HFFc6 (cell line): ENCODE measurements around the gene TMEM200B. TPM values are rescaled to one million over a fixed set of nuclear protein-coding genes. Genes with fewer than 3 reads are reported as not detected.

ENCODE experiments used
- DNase-seq: peaks from one replicate; pipeline ENCODE4 v3.0.0-alpha.2; 2018
- H3K27ac Mint-ChIP-seq: 2 replicates; pipeline ENCODE4 v1.8.0; 2020; ENCODE audit warnings: mild to moderate bottlenecking, mixed read lengths
- H3K27me3 Mint-ChIP-seq: 2 replicates; pipeline ENCODE4 v1.8.0; 2021; ENCODE audit warnings: mild to moderate bottlenecking, moderate library complexity, mixed read lengths; ENCODE audit not compliant: insufficient read depth
- H3K36me3 Mint-ChIP-seq: 2 replicates; pipeline ENCODE4 v1.8.0; 2021; ENCODE audit warnings: low read depth, mixed read lengths
- H3K4me1 Mint-ChIP-seq: 2 replicates; pipeline ENCODE4 v1.8.0; 2020; ENCODE audit warnings: low read depth, mixed read lengths
- H3K4me3 Mint-ChIP-seq: 2 replicates; pipeline ENCODE4 v1.8.0; 2020; ENCODE audit warnings: mild to moderate bottlenecking, moderate library complexity, mixed read lengths
- H3K9me3 Mint-ChIP-seq: 2 replicates; pipeline ENCODE4 v1.8.0; 2020; ENCODE audit warnings: mild to moderate bottlenecking, mixed read lengths
- CTCF ChIP-seq: fragments of 200-600 bp; sonication (generic); IDR thresholded peaks from 2 replicates; pipeline ENCODE4 v1.5.0; 2021; ENCODE audit warnings: antibody characterized with exemption, mild to moderate bottlenecking
- total RNA-seq, 6 experiments: library from RNA; stranded (reverse); fragmentation: NEBNext Ultra II Directional; extraction: Animal tissue kit (Norgen Biotek cat#: 25700); gene quantifications; 2 replicates in 1 of 6; 3 replicates in 5 of 6; pipeline ENCODE4 v1.2.3, GENCODE V29; 2021

TMEM200B gene
- total RNA-seq, 6 experiments from 2014 or later: 12.7 to 15.4 (median 13.6) TPM

GRCh38 chr1:29148656-29149491 is 25.2 kb upstream of the TMEM200B start:
- no peaks in the 10 kb centered on the region; the same call in 1 of the 2 replicates for H3K27me3 Mint-ChIP-seq
- no peak for DNase-seq
- peaks cover 40% of the 10 kb centered on the region for H3K4me1 Mint-ChIP-seq
- peak overlapping the region; percentile 39 for H3K4me3 Mint-ChIP-seq
- H3K27ac Mint-ChIP-seq: peak overlapping the region; percentile 99
- H3K9me3 Mint-ChIP-seq: no peaks in the 10 kb centered on the region
- TF ChIP-seq CTCF: no peak
- H3K36me3 Mint-ChIP-seq: peaks cover 76% of the 10 kb centered on the region

GRCh38 chr1:29145739-29146437 is 22.2 kb upstream of the TMEM200B start:
- peak; percentile 96 for DNase-seq
- peak overlapping the region; percentile 99 for H3K27ac Mint-ChIP-seq
- H3K27me3 Mint-ChIP-seq: no peaks in the 10 kb centered on the region; the same call in 1 of the 2 replicates
- no peak for TF ChIP-seq CTCF
- peak overlapping the region; percentile 77 for H3K4me3 Mint-ChIP-seq
- H3K36me3 Mint-ChIP-seq: peaks cover 67% of the 10 kb centered on the region
- H3K4me1 Mint-ChIP-seq: peaks cover 40% of the 10 kb centered on the region
- H3K9me3 Mint-ChIP-seq: no peaks in the 10 kb centered on the region

GRCh38 chr1:29144178-29144577 is 20.5 kb upstream of the TMEM200B start:
- no peak overlapping the region for H3K4me3 Mint-ChIP-seq
- peaks cover 40% of the 10 kb centered on the region for H3K4me1 Mint-ChIP-seq
- H3K9me3 Mint-ChIP-seq: no peaks in the 10 kb centered on the region
- peaks cover 49% of the 10 kb centered on the region for H3K36me3 Mint-ChIP-seq
- H3K27ac Mint-ChIP-seq: no peak overlapping the region; the same call in 1 of the 2 replicates
- H3K27me3 Mint-ChIP-seq: no peaks in the 10 kb centered on the region; the same call in 1 of the 2 replicates
- no peak for DNase-seq
- TF ChIP-seq CTCF: no peak

GRCh38 chr1:29142714-29143113 is 19.0 kb upstream of the TMEM200B start:
- Mint-ChIP-seq H3K27ac (peak overlapping the region; percentile 3; the same call in 1 of the 2 replicates), H3K27me3 (no peaks in the 10 kb centered on the region; the same call in 1 of the 2 replicates), H3K9me3 (no peaks in the 10 kb centered on the region), H3K36me3 (peaks cover 35% of the 10 kb centered on the region), H3K4me1 (peaks cover 25% of the 10 kb centered on the region), H3K4me3 (no peak overlapping the region; the same call in 1 of the 2 replicates)
- TF ChIP-seq CTCF: no peak
- DNase-seq: no peak

GRCh38 chr1:29136391-29136915 is 12.8 kb upstream of the TMEM200B start:
- H3K4me1 Mint-ChIP-seq: no peaks in the 10 kb centered on the region
- no peaks in the 10 kb centered on the region for H3K9me3 Mint-ChIP-seq
- DNase-seq: no peak
- no peak overlapping the region for H3K4me3 Mint-ChIP-seq
- no peaks in the 10 kb centered on the region for H3K36me3 Mint-ChIP-seq
- H3K27me3 Mint-ChIP-seq: peaks cover 2% of the 10 kb centered on the region
- no peak for TF ChIP-seq CTCF
- no peak overlapping the region for H3K27ac Mint-ChIP-seq
